Immature natural killer cell (primary cell): ENCODE measurements around the gene EDN2. TPM values are rescaled to one million over a fixed set of nuclear protein-coding genes. Genes with fewer than 3 reads are reported as not detected.

Experiments
- DNase-seq, 3 donors: peaks; one replicate each; pipeline ENCODE4 v3.0.0; 2022; ENCODE audit warnings: mixed read lengths in 1 of 3
- H3K27ac Mint-ChIP-seq, 6 donors: one replicate each; pipeline ENCODE4 v1.8.0; 2020; ENCODE audit warnings: mixed read lengths in 6 of 6, mild to moderate bottlenecking in 5 of 6, inconsistent platforms in 4 of 6, moderate library complexity in 3 of 6
- H3K27me3 Mint-ChIP-seq, 3 donors: one replicate each; pipeline ENCODE4 v1.8.0; 2020 to 2021; ENCODE audit warnings: low read depth in 3 of 3, mild to moderate bottlenecking in 3 of 3, mixed read lengths in 3 of 3, moderate library complexity in 3 of 3, inconsistent platforms in 1 of 3
- H3K36me3 Mint-ChIP-seq, 3 donors: one replicate each; pipeline ENCODE4 v1.8.0; 2020; ENCODE audit warnings: mixed read lengths in 3 of 3, inconsistent platforms in 2 of 3, mild to moderate bottlenecking in 2 of 3
- H3K4me1 Mint-ChIP-seq, 2 donors: one replicate each; pipeline ENCODE4 v1.8.0; 2020; ENCODE audit warnings: inconsistent platforms in 2 of 2, mild to moderate bottlenecking in 2 of 2, mixed read lengths in 2 of 2, moderate library complexity in 1 of 2
- H3K4me3 Mint-ChIP-seq, 5 donors: one replicate each; pipeline ENCODE4 v1.8.0; 2020; ENCODE audit warnings: mild to moderate bottlenecking in 5 of 5, mixed read lengths in 5 of 5, inconsistent platforms in 3 of 5, moderate library complexity in 3 of 5
- H3K9me3 Mint-ChIP-seq, 6 donors: one replicate each; pipeline ENCODE4 v1.8.0; 2020; ENCODE audit warnings: mild to moderate bottlenecking in 6 of 6, mixed read lengths in 6 of 6, inconsistent platforms in 4 of 6, moderate library complexity in 3 of 6
- polyA plus RNA-seq, 3 donors: library from polyadenylated mRNA; unstranded; fragments of 300-500 nt; fragmentation: Illumina TruSeq; gene quantifications; one replicate each; pipeline ENCODE4 v1.2.3, GENCODE V29; 2021

EDN2 gene
- polyA plus RNA-seq, 3 donors from 2014 or later: not detected

GRCh38 chr1:41480204-41481108 is 4.0 kb downstream of the EDN2 start:
- Mint-ChIP-seq H3K4me3 (no peak overlapping the region), H3K9me3 (no peaks in the 10 kb centered on the region), H3K27ac (no peak overlapping the region), H3K4me1 (no peaks in the 10 kb centered on the region), H3K36me3 (no peaks in the 10 kb centered on the region), H3K27me3 (peaks cover 2 to 4% (median 4%) of the 10 kb centered on the region in 3 donors)
- DNase-seq: no peak

DNA sequence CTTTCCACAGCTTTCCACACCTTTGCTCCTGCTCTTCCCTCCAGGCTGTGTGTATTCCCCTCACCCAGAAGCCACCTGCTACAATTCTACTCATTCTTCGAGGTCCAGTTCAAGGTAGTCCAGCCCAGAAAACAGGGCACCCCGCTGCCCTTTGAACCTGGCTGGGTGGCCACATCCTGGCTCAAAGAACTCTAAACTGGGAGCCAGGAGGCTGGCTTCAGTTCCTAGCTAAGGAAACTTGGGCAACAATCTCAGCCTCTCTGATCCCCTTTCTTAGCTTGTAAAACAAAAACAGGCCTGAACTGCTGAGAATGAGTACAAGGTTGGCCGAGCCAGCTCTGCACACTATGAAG is 4.7 kb downstream of the EDN2 start:
- no peaks in the 10 kb centered on the region for H3K4me1 Mint-ChIP-seq
- DNase-seq: no peak
- H3K4me3 Mint-ChIP-seq: no peak overlapping the region

GRCh38 chr1:41479000-41479807 is 5.3 kb downstream of the EDN2 start:
- peaks cover 2 to 4% (median 4%) of the 10 kb centered on the region in 3 donors for H3K27me3 Mint-ChIP-seq
- no peak for DNase-seq
- no peak overlapping the region for H3K4me3 Mint-ChIP-seq
- H3K36me3 Mint-ChIP-seq: no peaks in the 10 kb centered on the region
- no peaks in the 10 kb centered on the region for H3K9me3 Mint-ChIP-seq
- H3K4me1 Mint-ChIP-seq: no peaks in the 10 kb centered on the region
- H3K27ac Mint-ChIP-seq: no peak overlapping the region

More for the DNA sequence above, 4.7 kb downstream of the EDN2 start:
- Mint-ChIP-seq H3K9me3 (no peaks in the 10 kb centered on the region), H3K27me3 (peaks cover 2 to 4% (median 4%) of the 10 kb centered on the region in 3 donors), H3K27ac (no peak overlapping the region), H3K36me3 (no peaks in the 10 kb centered on the region)

GRCh38 chr1:41478118-41478748 is 6.2 kb downstream of the EDN2 start:
- H3K27me3 Mint-ChIP-seq: peaks cover 2 to 4% (median 3%) of the 10 kb centered on the region in 3 donors
- H3K36me3 Mint-ChIP-seq: no peaks in the 10 kb centered on the region
- no peaks in the 10 kb centered on the region for H3K4me1 Mint-ChIP-seq
- DNase-seq: no peak
- H3K27ac Mint-ChIP-seq: no peak overlapping the region
- H3K4me3 Mint-ChIP-seq: no peak overlapping the region
- no peaks in the 10 kb centered on the region for H3K9me3 Mint-ChIP-seq

- no peaks in the 10 kb centered on the region for H3K36me3 Mint-ChIP-seq
- H3K27ac Mint-ChIP-seq: no peak overlapping the region
- H3K4me3 Mint-ChIP-seq: no peak overlapping the region
- DNase-seq: no peak
- H3K9me3 Mint-ChIP-seq: no peaks in the 10 kb centered on the region
- peaks cover 1 to 4% (median 2%) of the 10 kb centered on the region in 3 donors for H3K27me3 Mint-ChIP-seq
- no peaks in the 10 kb centered on the region for H3K4me1 Mint-ChIP-seq
Observed at GRCh38 chr1:41476807-41477361, 7.6 kb downstream of the EDN2 start.

DNA sequence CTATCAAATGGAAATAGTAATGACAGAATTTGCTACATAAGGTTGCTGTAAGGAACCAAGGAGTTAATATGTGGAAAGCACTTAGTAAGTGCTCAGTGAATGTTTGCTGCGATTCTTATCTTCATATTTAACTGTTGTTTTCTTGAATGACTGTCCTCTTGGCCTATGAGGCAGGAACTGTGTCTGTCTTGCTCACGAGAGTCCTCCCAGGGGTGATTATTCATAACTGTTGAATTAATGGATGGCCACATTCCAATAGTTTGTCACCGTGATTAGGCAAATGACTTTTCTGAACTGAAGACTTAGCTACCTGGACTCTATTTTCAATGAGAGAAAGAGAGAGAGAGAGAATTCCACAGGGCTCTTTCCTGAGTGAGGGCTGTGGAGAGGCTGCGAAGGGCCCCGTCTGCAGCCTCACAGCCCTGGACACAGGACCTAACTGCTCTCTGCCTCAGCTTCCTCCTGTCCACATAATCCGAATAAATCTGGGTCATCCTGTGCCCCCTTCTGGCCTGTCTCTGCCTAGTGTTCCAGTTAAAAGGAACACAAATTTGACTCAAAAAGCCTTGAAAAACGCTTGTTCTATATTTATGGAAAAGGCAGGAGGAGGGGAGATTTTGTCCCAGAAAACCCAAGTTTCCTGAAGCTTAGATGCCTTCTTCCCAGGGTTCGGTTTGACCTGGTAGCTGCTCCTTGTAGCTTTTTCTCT is 8.5 kb downstream of the EDN2 start:
- no peaks in the 10 kb centered on the region for H3K36me3 Mint-ChIP-seq
- H3K4me3 Mint-ChIP-seq: no peak overlapping the region

GRCh38 chr1:41475346-41475745 is 9.1 kb downstream of the EDN2 start:
- Mint-ChIP-seq H3K9me3 (no peaks in the 10 kb centered on the region), H3K4me1 (no peaks in the 10 kb centered on the region), H3K36me3 (no peaks in the 10 kb centered on the region), H3K27ac (no peak overlapping the region), H3K4me3 (no peak overlapping the region), H3K27me3 (peaks cover 1 to 4% (median 2%) of the 10 kb centered on the region in 3 donors)
- no peak for DNase-seq

More for the DNA sequence above, 8.5 kb downstream of the EDN2 start:
- H3K27me3 Mint-ChIP-seq: peaks cover 1 to 4% (median 2%) of the 10 kb centered on the region in 3 donors
- H3K4me1 Mint-ChIP-seq: no peaks in the 10 kb centered on the region
- no peak for DNase-seq
- no peak overlapping the region for H3K27ac Mint-ChIP-seq
- H3K9me3 Mint-ChIP-seq: no peaks in the 10 kb centered on the region

GRCh38 chr1:41474490-41475271 is 9.8 kb downstream of the EDN2 start:
- H3K9me3 Mint-ChIP-seq: no peaks in the 10 kb centered on the region
- DNase-seq: no peak
- H3K27me3 Mint-ChIP-seq: peaks cover 1 to 2% (median 2%) of the 10 kb centered on the region in 3 donors
- no peak overlapping the region for H3K27ac Mint-ChIP-seq
- H3K4me1 Mint-ChIP-seq: no peaks in the 10 kb centered on the region
- H3K4me3 Mint-ChIP-seq: no peak overlapping the region
- no peaks in the 10 kb centered on the region for H3K36me3 Mint-ChIP-seq

DNA sequence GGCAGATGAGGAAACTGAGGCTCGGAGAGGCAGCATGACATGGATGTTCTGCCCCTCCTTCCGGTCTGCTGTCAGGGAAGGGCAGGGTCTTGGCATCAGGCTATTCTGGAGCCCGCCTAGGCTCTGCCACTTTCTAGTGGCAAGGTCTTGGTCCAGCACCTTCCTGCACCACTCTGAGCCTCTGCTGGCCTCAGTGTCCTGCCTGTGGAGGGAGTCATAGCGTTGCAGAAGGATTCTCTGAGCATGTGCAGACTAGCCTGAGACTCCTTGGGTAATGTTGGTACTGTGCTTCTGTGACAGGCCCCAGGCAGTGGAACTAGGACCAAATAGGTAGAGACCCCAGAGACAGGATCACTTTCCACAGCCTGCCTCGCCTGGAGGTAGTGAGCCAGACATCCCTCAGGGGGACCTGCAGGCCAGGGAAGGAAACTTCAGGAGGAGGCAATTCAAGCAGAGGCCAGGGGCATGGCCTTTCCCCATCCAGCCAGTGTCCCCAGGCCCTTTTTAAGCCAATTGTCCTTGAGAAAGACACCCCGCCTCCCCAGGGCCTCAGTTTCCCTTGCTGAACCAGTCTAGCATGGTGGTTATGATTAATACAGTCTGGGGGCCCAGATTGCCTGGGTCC is 10.6 kb downstream of the EDN2 start:
- no peak overlapping the region for H3K27ac Mint-ChIP-seq
- H3K4me3 Mint-ChIP-seq: no peak overlapping the region
- DNase-seq: no peak
- H3K9me3 Mint-ChIP-seq: no peaks in the 10 kb centered on the region
- no peaks in the 10 kb centered on the region for H3K36me3 Mint-ChIP-seq
- no peaks in the 10 kb centered on the region for H3K4me1 Mint-ChIP-seq
- peaks cover 2 to 5% (median 2%) of the 10 kb centered on the region in 3 donors for H3K27me3 Mint-ChIP-seq

DNA sequence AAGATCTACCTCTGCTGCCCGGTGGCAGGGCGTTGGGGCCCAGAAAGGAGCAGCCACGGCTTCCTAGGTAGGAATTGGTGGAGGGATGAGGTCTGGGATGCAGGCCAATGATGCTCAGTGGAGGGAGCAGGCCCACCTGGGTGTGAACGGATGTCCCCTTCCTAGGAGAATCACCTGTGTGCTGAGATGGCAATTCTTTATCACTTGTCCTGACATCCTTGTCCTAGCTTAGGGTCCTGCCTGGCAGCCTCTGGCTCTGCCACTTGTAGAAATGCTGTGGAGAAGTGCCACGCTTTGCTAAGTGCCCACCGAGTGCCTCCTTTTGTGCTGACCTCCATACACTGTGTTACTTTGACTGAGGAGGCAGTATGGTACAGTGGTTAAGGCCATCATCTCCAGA is 12.8 kb downstream of the EDN2 start:
- DNase-seq: no peak
- H3K4me3 Mint-ChIP-seq: no peak overlapping the region
- no peaks in the 10 kb centered on the region for H3K36me3 Mint-ChIP-seq
- H3K9me3 Mint-ChIP-seq: no peaks in the 10 kb centered on the region
- H3K4me1 Mint-ChIP-seq: no peaks in the 10 kb centered on the region
- peaks cover 2 to 4% (median 3%) of the 10 kb centered on the region in 3 donors for H3K27me3 Mint-ChIP-seq
- no peak overlapping the region for H3K27ac Mint-ChIP-seq

DNA sequence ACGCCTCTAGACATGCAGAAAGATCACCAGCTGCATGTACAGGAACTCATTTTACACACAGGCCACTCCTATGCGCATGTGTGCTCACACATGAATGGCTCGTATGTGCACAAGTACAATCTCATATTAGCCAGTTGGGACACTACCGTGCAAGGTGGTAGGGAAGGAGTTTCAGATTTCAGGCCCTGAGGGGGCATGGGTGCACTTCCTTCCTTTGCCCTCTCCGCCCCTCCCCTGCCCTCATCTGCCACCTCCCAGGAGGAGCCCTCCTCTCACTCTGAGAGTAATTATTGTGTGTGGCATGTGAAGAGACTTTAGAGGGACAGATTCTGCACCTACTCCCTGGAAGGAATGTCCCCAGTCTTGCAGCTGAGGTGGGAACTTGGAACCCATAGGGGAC is 14.8 kb downstream of the EDN2 start:
- Mint-ChIP-seq H3K4me3 (no peak overlapping the region), H3K27me3 (peaks cover 2 to 5% (median 4%) of the 10 kb centered on the region in 3 donors), H3K4me1 (no peaks in the 10 kb centered on the region), H3K36me3 (no peaks in the 10 kb centered on the region), H3K9me3 (no peaks in the 10 kb centered on the region), H3K27ac (no peak overlapping the region)
- DNase-seq: no peak

GRCh38 chr1:41468122-41468762 is 16.2 kb downstream of the EDN2 start:
- Mint-ChIP-seq H3K27me3 (peaks cover 2 to 7% (median 5%) of the 10 kb centered on the region in 3 donors), H3K4me3 (no peak overlapping the region), H3K27ac (no peak overlapping the region), H3K9me3 (no peaks in the 10 kb centered on the region), H3K4me1 (no peaks in the 10 kb centered on the region), H3K36me3 (no peaks in the 10 kb centered on the region)
- DNase-seq: no peak
